PFSK-1 (cell line): Measurements from ENCODE around the gene METTL25.

Experiments
- POLR2AphosphoS5 ChIP-seq: IDR thresholded peaks from 2 replicates; pipeline ENCODE4 v1.6.1; 2012; ENCODE audit warnings: low read depth, mild to moderate bottlenecking, control low read depth, low read length, moderate library complexity
- REST ChIP-seq, 2 experiments: IDR thresholded peaks; 2 replicates each; pipeline versions ENCODE4 v1.6.1 to v1.8.0; 2011 to 2012; ENCODE audit warnings: low read depth in 2 of 2, low read length in 2 of 2, control low read depth in 1 of 2, inconsistent platforms in 1 of 2, mild to moderate bottlenecking in 1 of 2, moderate library complexity in 1 of 2; ENCODE audit not compliant: insufficient read depth in 1 of 2
- SIN3A ChIP-seq: IDR thresholded peaks from 2 replicates; pipeline ENCODE4 v1.6.1; 2012; ENCODE audit warnings: mild to moderate bottlenecking, low read length, moderate library complexity, borderline replicate concordance; ENCODE audit not compliant: insufficient read depth
- TAF1 ChIP-seq: IDR thresholded peaks from 2 replicates; pipeline ENCODE4 v1.6.1; 2012; ENCODE audit warnings: low read length, control low read depth, borderline replicate concordance; ENCODE audit not compliant: insufficient read depth

GRCh38 chr12:82510386-82510785 lies 152.1 kb downstream of the METTL25 start:
- TF ChIP-seq REST (IDR thresholded peaks at IDR 0.05; ENCODE audit: insufficient read depth in 1 of 2, low read depth in 2 of 2, low read length in 2 of 2), result no peak
- TF ChIP-seq POLR2AphosphoS5, result no peak
- TF ChIP-seq SIN3A, result no peak
- no peak for TF ChIP-seq TAF1
